Mucosa of descending colon (tissue), 3 donors: Measurements from ENCODE around the gene NEMP1. TPM values are rescaled to one million over a fixed set of nuclear protein-coding genes. Genes with fewer than 3 reads are reported as not detected.
A peak's percentile ranks its signal among the peaks of the same experiment; 100 is the strongest.

Experiments used
- ATAC-seq: fragments of 200-7000 bp; cut with Tn5 transposase; one replicate; pipeline ENCODE4 v1.9.1; 2020; ENCODE audit warnings: mild to moderate bottlenecking, moderate library complexity
- DNase-seq, 3 donors: peaks; one replicate each; pipeline ENCODE4 v3.0.0-alpha.2; 2020
- H3K36me3 ChIP-seq: fragments of 200-600 bp; one replicate; pipeline ENCODE4 v1.8.0; 2021; ENCODE audit warnings: low read depth, mild to moderate bottlenecking
- H3K4me1 ChIP-seq: fragments of 200-600 bp; one replicate; pipeline ENCODE4 v1.8.0; 2021; ENCODE audit warnings: low read depth, mild to moderate bottlenecking
- H3K4me3 ChIP-seq: fragments of 200-600 bp; one replicate; pipeline ENCODE4 v1.8.0; 2021; ENCODE audit warnings: mild to moderate bottlenecking
- H3K9me3 ChIP-seq: fragments of 200-600 bp; one replicate; pipeline ENCODE4 v1.8.0; 2021; ENCODE audit warnings: mild to moderate bottlenecking
- intact Hi-C, 2 donors: fragments of 100-400 bp; cut with DNase I in 1 of 2; cut with micrococcal nuclease in 1 of 2; formaldehyde crosslinking; loops; one replicate each; pipeline versions ENCODE4 v1.11.0 to v1.11.1; 2022; cut with DNase I, micrococcal nuclease
- total RNA-seq, 3 donors: library from RNA; stranded (reverse); fragmentation: NEBNext Ultra II Directional in 2 of 3; extraction: Animal tissue kit (Norgen Biotek cat#: 25700) in 2 of 3; gene quantifications; one replicate each; pipeline versions ENCODE4 v1.2.1 to v1.2.4, GENCODE V29; 2021 to 2023
- TF ChIP-seq, protein P1 (sequence below): fragments of 200-600 bp; IDR thresholded peaks from one replicate; pipeline ENCODE4 v1.8.0; 2022; ENCODE audit warnings: antibody characterized with exemption, mild to moderate bottlenecking
- donor health status: DM: no; HTN: no; CAD: no; lungs with moderate emphysema.
- donor health status: DM: no; HTN: no; CAD: no.
- donor health status: DM: no; HTN: yes; CAD: no.

The NEMP1 gene
- total RNA-seq, 3 donors from 2014 or later = 6.3 to 16.9 (median 10.2) TPM

DNA sequence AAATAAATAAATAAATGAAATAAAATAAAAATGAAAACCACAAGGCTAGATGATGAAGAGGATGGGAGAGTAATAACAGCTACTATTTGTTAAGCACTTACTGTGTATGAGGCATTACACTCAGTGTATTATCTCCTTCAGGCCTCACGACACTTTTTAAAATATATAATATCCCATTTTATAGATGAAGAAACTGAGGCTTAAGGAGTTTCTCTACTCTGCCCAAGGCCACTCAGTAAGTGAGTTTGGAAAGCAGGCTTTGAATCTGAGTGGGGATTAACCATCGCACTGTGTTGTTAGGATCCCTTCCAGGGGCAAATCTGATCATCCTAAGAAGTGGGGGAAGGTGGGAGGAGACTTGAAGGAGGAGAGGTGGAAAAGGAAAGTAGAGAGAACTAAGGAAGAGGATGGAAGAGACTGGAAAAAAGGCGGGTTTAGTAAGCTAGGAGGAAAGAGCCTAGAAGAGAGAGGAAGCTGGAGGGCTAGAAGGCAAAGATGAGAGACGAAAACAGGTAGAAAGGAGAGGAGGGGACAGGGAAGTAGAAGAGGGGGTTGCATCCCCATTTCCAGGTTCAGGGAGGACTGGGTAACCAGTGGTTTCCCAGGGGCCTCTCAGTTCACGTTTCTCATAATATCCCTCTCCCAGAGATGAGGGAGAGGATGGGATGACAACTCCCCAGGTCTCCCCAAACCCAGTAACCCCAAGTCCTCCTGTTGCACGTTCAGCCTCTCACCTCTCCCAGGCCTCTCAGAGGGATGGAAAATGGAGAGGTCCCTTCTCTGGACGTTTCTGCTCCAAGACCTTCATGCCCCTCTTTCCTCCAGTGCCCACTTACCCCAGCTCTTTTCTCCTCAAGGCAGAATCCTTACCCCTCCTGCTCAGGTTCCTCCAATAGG, 30.9 kb upstream of the NEMP1 start:
- H3K9me3 ChIP-seq = no peaks in the 10 kb centered on the region
- DNase-seq (no peak), ATAC-seq (no peak)
- no peaks in the 10 kb centered on the region for H3K36me3 ChIP-seq
- peak overlapping the region; percentile 48 for H3K4me3 ChIP-seq
- TF ChIP-seq, protein P1, sequence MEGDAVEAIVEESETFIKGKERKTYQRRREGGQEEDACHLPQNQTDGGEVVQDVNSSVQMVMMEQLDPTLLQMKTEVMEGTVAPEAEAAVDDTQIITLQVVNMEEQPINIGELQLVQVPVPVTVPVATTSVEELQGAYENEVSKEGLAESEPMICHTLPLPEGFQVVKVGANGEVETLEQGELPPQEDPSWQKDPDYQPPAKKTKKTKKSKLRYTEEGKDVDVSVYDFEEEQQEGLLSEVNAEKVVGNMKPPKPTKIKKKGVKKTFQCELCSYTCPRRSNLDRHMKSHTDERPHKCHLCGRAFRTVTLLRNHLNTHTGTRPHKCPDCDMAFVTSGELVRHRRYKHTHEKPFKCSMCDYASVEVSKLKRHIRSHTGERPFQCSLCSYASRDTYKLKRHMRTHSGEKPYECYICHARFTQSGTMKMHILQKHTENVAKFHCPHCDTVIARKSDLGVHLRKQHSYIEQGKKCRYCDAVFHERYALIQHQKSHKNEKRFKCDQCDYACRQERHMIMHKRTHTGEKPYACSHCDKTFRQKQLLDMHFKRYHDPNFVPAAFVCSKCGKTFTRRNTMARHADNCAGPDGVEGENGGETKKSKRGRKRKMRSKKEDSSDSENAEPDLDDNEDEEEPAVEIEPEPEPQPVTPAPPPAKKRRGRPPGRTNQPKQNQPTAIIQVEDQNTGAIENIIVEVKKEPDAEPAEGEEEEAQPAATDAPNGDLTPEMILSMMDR = no peak
- peaks cover 14% of the 10 kb centered on the region for H3K4me1 ChIP-seq
- intact Hi-C loops = loop anchor here (5.0 to 10.0 kb wide), 2 partner anchors 42 to 45 kb away; no protein-coding TSS in a partner anchor

- no peaks in the 10 kb centered on the region for H3K9me3 ChIP-seq
- H3K4me3 ChIP-seq = no peak overlapping the region
- TF ChIP-seq, protein P1 = no peak
- DNase-seq = no peak
- no peak for ATAC-seq
- intact Hi-C loops = no loop called here
- H3K4me1 ChIP-seq = peaks cover 15% of the 10 kb centered on the region
- no peaks in the 10 kb centered on the region for H3K36me3 ChIP-seq
These were observed 29.0 kb upstream of the NEMP1 start for GRCh38 chr12:57107456-57108155.

GRCh38 chr12:57106021-57106708, 27.6 kb upstream of the NEMP1 start:
- Histone ChIP-seq H3K4me3 (no peak overlapping the region), H3K4me1 (peaks cover 18% of the 10 kb centered on the region), H3K9me3 (no peaks in the 10 kb centered on the region), H3K36me3 (no peaks in the 10 kb centered on the region)
- intact Hi-C loops = no loop called here
- TF ChIP-seq, protein P1 = no peak
- ATAC-seq (no peak), DNase-seq (no peak)

DNA sequence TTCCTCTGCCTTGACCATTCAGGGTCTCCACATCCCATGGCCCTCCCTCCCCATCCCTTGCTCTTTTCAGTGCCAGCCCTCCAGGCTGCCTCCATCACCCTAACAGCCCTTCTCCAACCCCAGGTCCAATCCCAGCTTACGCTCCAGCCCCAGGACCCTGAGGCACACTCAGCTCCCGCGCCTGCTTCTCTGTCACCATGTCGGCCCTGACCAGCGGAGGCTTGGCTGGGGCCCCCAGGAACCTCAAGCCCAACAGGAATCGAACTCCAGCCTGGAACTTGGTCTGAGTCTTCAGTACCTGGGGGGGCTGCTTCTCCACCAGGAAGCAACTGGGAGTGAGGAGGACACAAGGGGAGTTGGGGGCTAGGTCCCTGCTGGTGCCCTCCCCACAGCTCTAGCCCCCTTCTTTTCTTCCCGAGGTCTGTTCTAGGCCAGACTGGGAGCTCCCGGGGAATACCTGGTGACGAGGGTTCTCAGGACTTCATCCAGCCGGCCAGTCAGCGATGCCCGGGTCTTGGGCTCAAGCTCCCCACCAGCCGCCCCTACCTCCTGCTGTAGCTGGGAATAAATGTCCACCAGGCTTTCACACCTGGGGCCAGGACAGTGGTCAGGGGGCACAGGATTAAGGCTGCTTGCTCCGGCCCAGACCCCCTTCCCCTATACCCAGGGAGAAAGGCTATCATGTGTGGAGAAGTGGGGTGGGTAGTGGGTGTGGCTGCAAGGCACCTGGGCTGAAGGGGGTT, 26.6 kb upstream of the NEMP1 start:
- Histone ChIP-seq H3K36me3 (no peaks in the 10 kb centered on the region), H3K4me3 (no peak overlapping the region), H3K4me1 (peaks cover 22% of the 10 kb centered on the region), H3K9me3 (no peaks in the 10 kb centered on the region)
- DNase-seq = peak in 1 of 3 donors; percentile 21
- TF ChIP-seq, protein P1 = no peak
- intact Hi-C loops = no loop called here
- no peak for ATAC-seq
